Activated T-cell treated with anti-CD3 and anti-CD28 coated beads for 4 hours (primary cell): ENCODE measurements around the gene CD38.

ENCODE experiments used
- DNase-seq: peaks from one replicate; pipeline ENCODE4 v3.0.0-alpha.2; 2020

CD38 gene

GRCh38 chr4:15902746-15903145 is 124.6 kb downstream of the CD38 start:
- DNase-seq: no peak
